B cell (primary cell): ENCODE measurements around the gene RASL10A. TPM values are rescaled to one million over a fixed set of nuclear protein-coding genes. Genes with fewer than 3 reads are reported as not detected.

Experiments used
- ATAC-seq: fragments of 200-7000 bp; cut with Tn5 transposase; one replicate; pipeline ENCODE4 v1.10.0; 2021; ENCODE audit warnings: low read depth, mild to moderate bottlenecking, moderate number of reproducible peaks, moderate library complexity
- CTCF ChIA-PET: fragments of 350-600 bp; sonication (Branson Sonifier 250); formaldehyde crosslinking; loops from one replicate; lab custom pipeline; 2021; ENCODE audit warnings: antibody characterized with exemption, inconsistent platforms; lab: Charles Lee
- POLR2A ChIA-PET: fragments of 350-600 bp; sonication (Branson Sonifier 250); formaldehyde crosslinking; loops from one replicate; lab custom pipeline; 2021; ENCODE audit warnings: antibody characterized with exemption; lab: Charles Lee
- DNase-seq: peaks from one replicate; pipeline ENCODE4 v3.0.0; 2013
- H2AFZ ChIP-seq: 2 replicates; pipeline ENCODE4 v1.6.1; 2012; ENCODE audit warnings: mild to moderate bottlenecking, low read depth, low read length; ENCODE audit not compliant: insufficient read depth, poor library complexity, severe bottlenecking
- H3K27ac ChIP-seq, 2 donors: 1 replicate in 1 of 2; 2 replicates in 1 of 2; pipeline ENCODE4 v1.5.1; 2012 to 2013; ENCODE audit warnings: low read length in 2 of 2, mild to moderate bottlenecking in 2 of 2, moderate library complexity in 1 of 2
- H3K27me3 ChIP-seq, 4 experiments: fragments of 200-600 bp in 1 of 4; sonication (generic) in 1 of 4; replicated peaks in 1 of 4; 1 replicate in 2 of 4; 2 replicates in 2 of 4; pipeline versions ENCODE4 v1.6.1 to v1.7.0; 2013 to 2016; ENCODE audit warnings: low read length in 3 of 4, mild to moderate bottlenecking in 2 of 4, mixed read lengths in 1 of 4, moderate library complexity in 1 of 4; ENCODE audit not compliant: insufficient read depth in 4 of 4, control insufficient read depth in 3 of 4; ENCODE audit errors: control extremely low read depth in 1 of 4
- H3K36me3 ChIP-seq, 2 experiments: replicated peaks in 1 of 2; 1 replicate in 1 of 2; 2 replicates in 1 of 2; pipeline versions ENCODE4 v1.6.1 to v1.7.1; 2013; ENCODE audit warnings: low read length in 1 of 2; ENCODE audit not compliant: insufficient read depth in 2 of 2, control insufficient read depth in 1 of 2; ENCODE audit errors: control extremely low read depth in 1 of 2, extremely low read depth in 1 of 2
- H3K4me1 ChIP-seq, 2 donors: fragments of 200-600 bp in 1 of 2; sonication (generic) in 1 of 2; 1 replicate in 1 of 2; 2 replicates in 1 of 2; pipeline versions ENCODE4 v1.5.1 to v1.6.1; 2013 to 2017; ENCODE audit warnings: low read length in 2 of 2; ENCODE audit not compliant: control insufficient read depth in 2 of 2, insufficient read depth in 2 of 2
- H3K4me2 ChIP-seq: replicated peaks from 2 replicates; pipeline ENCODE3; 2012; ENCODE audit warnings: mild to moderate bottlenecking, low read depth, low read length; ENCODE audit not compliant: poor library complexity, severe bottlenecking
- H3K4me3 ChIP-seq, 5 experiments: fragments of 200-600 bp in 1 of 5; sonication (generic) in 1 of 5; 1 replicate in 3 of 5; 2 replicates in 2 of 5; pipeline versions ENCODE4 v1.5.1 to v1.7.0; 2011 to 2016; ENCODE audit warnings: low read length in 4 of 5, mild to moderate bottlenecking in 4 of 5, low read depth in 2 of 5, control low read depth in 1 of 5, moderate library complexity in 1 of 5; ENCODE audit not compliant: insufficient read depth in 1 of 5; ENCODE audit errors: control extremely low read depth in 1 of 5, extremely low read depth in 1 of 5
- H3K79me2 ChIP-seq: fragments of 200-600 bp; sonication (generic); one replicate; pipeline ENCODE4 v1.6.0; 2016; ENCODE audit warnings: low read length; ENCODE audit not compliant: control insufficient read depth, insufficient read depth
- H3K9ac ChIP-seq: fragments of 200-600 bp; sonication (generic); 2 replicates; pipeline ENCODE4 v1.6.1; 2017; ENCODE audit warnings: mild to moderate bottlenecking, low read length, moderate library complexity
- H3K9me3 ChIP-seq, 3 donors: one replicate each; pipeline versions ENCODE4 v1.6.1 to v1.7.1; 2013; ENCODE audit warnings: low read length in 2 of 3; ENCODE audit not compliant: control insufficient read depth in 2 of 3, insufficient read depth in 1 of 3; ENCODE audit errors: control extremely low read depth in 1 of 3
- H4K20me1 ChIP-seq: 2 replicates; pipeline ENCODE4 v1.6.0; 2012; ENCODE audit warnings: mild to moderate bottlenecking, low read length; ENCODE audit not compliant: insufficient read depth, control insufficient read depth, poor library complexity, severe bottlenecking
- H3K27ac Mint-ChIP-seq: one replicate; pipeline ENCODE4 v1.8.0; 2021; ENCODE audit warnings: mixed read lengths
- H3K27me3 Mint-ChIP-seq: one replicate; pipeline ENCODE4 v1.8.0; 2021; ENCODE audit warnings: mixed read lengths
- H3K4me1 Mint-ChIP-seq: one replicate; pipeline ENCODE4 v1.8.0; 2021; ENCODE audit warnings: mixed read lengths
- H3K4me3 Mint-ChIP-seq: one replicate; pipeline ENCODE4 v1.8.0; 2021; ENCODE audit warnings: mixed read lengths
- H3K9me3 Mint-ChIP-seq: one replicate; pipeline ENCODE4 v1.8.0; 2022; ENCODE audit warnings: mixed read lengths; ENCODE audit not compliant: insufficient read depth
- EZH2 ChIP-seq: IDR thresholded peaks from 2 replicates; pipeline ENCODE4 v1.6.1; 2012; ENCODE audit warnings: borderline replicate concordance, low read depth, mild to moderate bottlenecking, moderate library complexity, low read length; ENCODE audit not compliant: insufficient read depth, poor library complexity, severe bottlenecking
- WGBS: methylation state at CpG from one replicate; pipeline ENCODE4 v1.1.5; 2013; ENCODE audit warnings: missing lambda C conversion rate; ENCODE audit not compliant: insufficient coverage; 5-methylcytosine and 5-hydroxymethylcytosine counted together
- intact Hi-C: fragments of 100-400 bp; cut with micrococcal nuclease; formaldehyde crosslinking; loops from one replicate; pipeline ENCODE4 v1.10.0; 2022
- polyA plus RNA-seq: library from polyadenylated mRNA; depleted of rRNA; stranded (reverse); fragments of >200 nt; gene quantifications from 2 replicates; pipeline ENCODE4 v1.2.3, GENCODE V29; 2012
- total RNA-seq, 2 donors: library from RNA; stranded (reverse); fragments of 120-200 nt in 1 of 2; gene quantifications; 1 replicate in 1 of 2; 2 replicates in 1 of 2; pipeline versions ENCODE4 v1.2.3 to v1.2.4, GENCODE V29; 2013 to 2022
- TF ChIP-seq, protein P1 (sequence below): fragments of 200-600 bp; IDR thresholded peaks from one replicate; pipeline ENCODE4 v1.8.0; 2022; ENCODE audit warnings: antibody characterized with exemption, mild to moderate bottlenecking

RASL10A gene
- total and polyA plus RNA-seq, 2 donors (not counting 1 experiment from before 2014, with no cell fraction given) = 2.8 to 4.7 TPM

DNA sequence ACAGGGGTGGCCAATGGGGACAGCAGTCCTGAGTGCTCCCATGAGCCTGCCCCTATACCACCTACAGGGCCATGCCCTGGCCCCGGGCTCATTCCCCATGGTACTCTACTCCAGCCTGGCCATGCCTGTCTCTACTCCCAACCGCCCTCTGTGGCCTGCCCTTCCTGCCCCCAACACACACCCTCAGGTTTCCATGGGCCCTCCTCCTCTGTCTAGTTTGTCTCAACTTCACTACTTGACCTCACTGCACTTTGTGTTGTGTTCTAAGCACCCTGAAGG lies 26.3 kb upstream of the RASL10A start:
- no peaks in the 10 kb centered on the region for H3K4me1 ChIP-seq
- no peak for TF ChIP-seq EZH2
- TF ChIP-seq, protein P1, sequence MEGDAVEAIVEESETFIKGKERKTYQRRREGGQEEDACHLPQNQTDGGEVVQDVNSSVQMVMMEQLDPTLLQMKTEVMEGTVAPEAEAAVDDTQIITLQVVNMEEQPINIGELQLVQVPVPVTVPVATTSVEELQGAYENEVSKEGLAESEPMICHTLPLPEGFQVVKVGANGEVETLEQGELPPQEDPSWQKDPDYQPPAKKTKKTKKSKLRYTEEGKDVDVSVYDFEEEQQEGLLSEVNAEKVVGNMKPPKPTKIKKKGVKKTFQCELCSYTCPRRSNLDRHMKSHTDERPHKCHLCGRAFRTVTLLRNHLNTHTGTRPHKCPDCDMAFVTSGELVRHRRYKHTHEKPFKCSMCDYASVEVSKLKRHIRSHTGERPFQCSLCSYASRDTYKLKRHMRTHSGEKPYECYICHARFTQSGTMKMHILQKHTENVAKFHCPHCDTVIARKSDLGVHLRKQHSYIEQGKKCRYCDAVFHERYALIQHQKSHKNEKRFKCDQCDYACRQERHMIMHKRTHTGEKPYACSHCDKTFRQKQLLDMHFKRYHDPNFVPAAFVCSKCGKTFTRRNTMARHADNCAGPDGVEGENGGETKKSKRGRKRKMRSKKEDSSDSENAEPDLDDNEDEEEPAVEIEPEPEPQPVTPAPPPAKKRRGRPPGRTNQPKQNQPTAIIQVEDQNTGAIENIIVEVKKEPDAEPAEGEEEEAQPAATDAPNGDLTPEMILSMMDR = no peak
- H3K9ac ChIP-seq = no peak overlapping the region
- H3K9me3 ChIP-seq = no peaks in the 10 kb centered on the region
- H2AFZ ChIP-seq = no peak overlapping the region
- Mint-ChIP-seq H3K4me1 (no peaks in the 10 kb centered on the region), H3K4me3 (no peak overlapping the region), H3K9me3 (no peaks in the 10 kb centered on the region), H3K27me3 (no peaks in the 10 kb centered on the region), H3K27ac (no peak overlapping the region)
- H3K4me3 ChIP-seq = no peak overlapping the region
- intact Hi-C loops = no loop called here
- DNase-seq (no peak), ATAC-seq (no peak)
- H3K4me2 ChIP-seq = no peak overlapping the region
- no peak overlapping the region for H3K27ac ChIP-seq
- H4K20me1 ChIP-seq = peaks cover 80% of the 10 kb centered on the region
- H3K27me3 ChIP-seq = no peaks in the 10 kb centered on the region
- ChIA-PET CTCF (no interaction called here), POLR2A (no interaction called here)
- H3K36me3 ChIP-seq = peaks cover 0 to 88% of the 10 kb centered on the region in 2 experiments
- H3K79me2 ChIP-seq = peaks cover 33% of the 10 kb centered on the region
- 92% methylated on average over 2 of the region's 2 CpGs for WGBS

DNA sequence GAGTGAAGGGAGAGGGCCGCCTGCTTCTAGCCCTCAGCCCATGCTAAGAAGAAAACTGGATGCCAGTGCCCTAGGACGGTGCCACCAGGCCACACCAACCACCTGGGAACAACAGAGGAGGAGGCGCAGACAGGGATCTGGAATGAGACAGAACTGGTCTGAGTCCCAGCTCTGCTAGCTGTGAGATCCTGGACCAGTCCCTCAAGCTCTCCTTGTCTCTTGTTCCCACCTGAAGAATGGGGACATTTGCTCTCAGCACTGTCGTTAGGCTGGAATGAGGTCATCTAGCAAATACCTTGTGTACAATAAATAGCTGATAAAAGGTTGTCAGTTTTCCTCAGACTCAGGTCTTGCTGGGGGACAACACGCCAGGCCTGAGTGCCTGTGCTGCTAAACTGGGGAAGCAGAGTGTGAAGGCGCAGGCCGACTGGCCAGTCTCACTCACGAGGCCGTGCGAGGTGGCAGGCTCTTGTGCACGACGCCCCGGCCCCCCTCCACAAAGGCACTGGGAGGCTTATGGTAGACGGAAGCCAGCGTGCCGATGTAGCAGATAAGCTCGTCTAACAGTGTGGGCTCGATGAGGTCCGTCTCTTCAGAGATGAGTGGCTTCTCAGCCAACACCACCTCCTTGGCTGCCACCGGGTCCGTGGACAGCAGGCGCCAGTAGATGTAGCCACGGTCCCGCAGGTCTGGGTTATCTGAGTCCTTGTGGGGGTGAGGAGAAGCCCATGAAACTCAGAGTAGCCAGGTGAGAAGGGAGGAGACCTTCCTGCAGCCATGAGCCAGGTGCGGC lies 25.8 kb upstream of the RASL10A start:
- intact Hi-C loops = no loop called here
- no peak for DNase-seq

More for the DNA sequence above, 25.8 kb upstream of the RASL10A start:
- ChIA-PET CTCF (no interaction called here), POLR2A (no interaction called here)
- Histone ChIP-seq H3K27ac (no peak overlapping the region), H3K27me3 (no peaks in the 10 kb centered on the region), H4K20me1 (peaks cover 80% of the 10 kb centered on the region), H3K36me3 (peaks cover 0 to 86% of the 10 kb centered on the region in 2 experiments), H3K9me3 (no peaks in the 10 kb centered on the region), H2AFZ (no peak overlapping the region), H3K4me3 (no peak overlapping the region), H3K79me2 (peaks cover 30% of the 10 kb centered on the region), H3K4me1 (no peaks in the 10 kb centered on the region), H3K9ac (no peak overlapping the region), H3K4me2 (no peak overlapping the region)
- no peak overlapping the region for H3K27ac Mint-ChIP-seq
- H3K4me1 Mint-ChIP-seq = no peaks in the 10 kb centered on the region
- WGBS = 96% methylated on average over 20 of the region's 25 CpGs
- no peaks in the 10 kb centered on the region for H3K9me3 Mint-ChIP-seq
- no peak for ATAC-seq
- H3K4me3 Mint-ChIP-seq = no peak overlapping the region
- TF ChIP-seq, protein P1 = no peak
- TF ChIP-seq EZH2 = no peak
- H3K27me3 Mint-ChIP-seq = no peaks in the 10 kb centered on the region
